HG02763 (cell line): ENCODE measurements around the gene LAMB4.

Experiments used
- ATAC-seq: cut with Tn5 transposase; IDR thresholded peaks from one replicate; pipeline ENCODE4 v1.9.1; 2021; ENCODE audit warnings: mild to moderate bottlenecking, moderate library complexity; ENCODE audit not compliant: unreplicated experiment

Gene LAMB4

DNA sequence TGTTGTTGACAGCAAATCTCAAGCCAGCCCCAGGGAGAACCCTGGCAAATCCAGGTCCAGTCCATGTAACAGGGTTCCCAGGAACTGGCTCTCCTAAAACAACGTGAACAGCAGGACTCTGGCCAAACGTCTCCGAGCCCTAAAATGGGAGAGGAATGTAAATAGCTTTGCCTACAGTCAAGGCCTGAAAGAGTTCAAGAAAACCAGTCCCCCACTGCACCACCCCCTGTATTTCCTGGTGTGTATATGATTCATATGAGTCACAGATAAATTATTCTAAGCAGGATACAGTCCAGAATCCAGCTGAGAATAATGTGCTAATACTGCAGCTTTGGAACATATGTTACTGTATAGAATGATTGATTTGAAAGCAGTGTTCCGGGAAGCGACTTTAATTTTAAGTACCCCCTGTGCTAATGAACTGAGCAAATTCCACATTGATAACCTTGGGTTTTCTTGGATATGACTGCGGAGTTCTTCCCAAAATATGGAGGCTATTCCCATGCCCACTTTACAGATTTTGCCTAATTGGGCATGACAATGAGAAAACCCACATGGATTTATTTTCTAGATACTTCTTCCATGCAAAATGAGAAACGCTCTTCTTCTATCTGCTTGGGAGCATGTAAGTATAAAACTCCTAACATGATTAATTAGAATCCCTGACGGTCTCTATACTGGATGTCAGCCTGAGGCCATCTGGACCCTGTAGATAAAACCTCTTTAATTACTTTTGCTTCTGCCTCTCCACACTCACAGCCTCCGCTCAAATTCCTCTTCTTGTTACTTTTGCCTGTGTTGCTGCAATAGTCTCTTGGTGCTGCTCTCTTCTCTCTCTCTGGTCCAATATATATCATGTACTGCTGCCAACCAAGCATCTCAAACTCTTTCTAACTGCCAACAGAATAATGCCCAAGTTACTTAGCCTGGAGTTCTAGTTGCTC is 50.2 kb downstream of the LAMB4 start:
- ATAC-seq, result no peak

- no peak for ATAC-seq
Observed at GRCh38 chr7:108079276-108079647, 50.9 kb downstream of the LAMB4 start.

DNA sequence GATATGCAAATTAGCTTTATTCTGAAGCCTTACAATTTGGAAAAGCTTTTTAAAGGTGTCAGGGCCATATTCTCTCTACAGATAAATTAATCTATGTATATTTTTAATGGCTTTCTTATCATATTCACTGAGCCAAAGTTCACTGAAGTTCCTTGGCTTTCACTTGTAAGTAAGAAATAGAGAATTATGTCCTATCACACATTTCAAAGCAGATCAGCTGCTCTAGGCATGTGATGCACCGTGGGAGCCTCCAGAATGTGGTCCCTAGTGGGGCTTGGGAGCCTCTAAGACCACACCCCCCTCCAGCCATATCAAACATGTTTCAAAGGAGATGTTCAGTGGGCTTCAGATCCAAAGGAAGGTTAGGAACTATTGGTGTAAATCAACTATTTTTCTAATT is 51.5 kb downstream of the LAMB4 start:
- no peak for ATAC-seq

DNA sequence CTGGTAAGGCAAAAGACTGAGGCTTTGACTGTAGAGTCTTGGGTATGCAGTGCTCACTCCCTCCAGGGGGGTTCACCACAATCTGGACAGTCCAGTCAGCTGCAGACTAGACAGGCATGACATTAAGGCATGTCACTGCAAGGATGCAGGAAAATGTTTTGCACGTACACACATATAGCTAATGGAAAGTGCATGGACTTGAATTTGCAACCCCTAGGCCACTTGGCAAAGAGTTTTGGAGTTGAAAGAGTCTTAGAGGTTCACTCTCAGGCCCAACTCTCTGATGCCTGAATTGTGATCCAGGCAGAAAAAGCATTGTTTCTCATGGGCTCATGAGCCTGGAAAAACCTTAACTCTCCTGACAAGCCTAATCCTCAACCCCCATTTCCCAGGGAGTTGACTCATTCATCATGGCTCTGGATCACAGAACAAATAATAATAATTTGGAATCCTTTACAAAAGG is 51.9 kb downstream of the LAMB4 start:
- ATAC-seq, result no peak

DNA sequence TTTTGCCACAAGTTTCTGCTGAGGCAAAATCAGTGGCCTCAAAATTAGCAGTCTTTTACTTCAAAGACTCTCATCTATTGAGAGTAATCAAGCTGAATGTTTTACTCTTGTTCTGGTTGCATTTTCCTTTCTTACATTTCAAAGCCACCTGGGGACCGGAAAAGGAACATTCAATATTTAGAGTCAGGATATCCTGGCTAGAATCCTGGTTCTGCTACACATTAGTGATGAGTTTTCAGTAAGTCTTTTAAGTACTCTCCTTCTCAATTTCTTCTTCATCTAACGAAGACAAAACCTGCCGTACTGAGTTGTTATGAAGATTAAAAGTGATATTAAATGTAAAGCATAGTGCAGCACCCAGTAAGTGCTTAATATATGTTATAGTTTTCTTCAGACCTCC is 52.5 kb downstream of the LAMB4 start:
- ATAC-seq, result no peak

GRCh38 chr7:108076156-108076555 is 54.0 kb downstream of the LAMB4 start:
- no peak for ATAC-seq

GRCh38 chr7:108073305-108074070 is 56.7 kb downstream of the LAMB4 start:
- no peak for ATAC-seq

DNA sequence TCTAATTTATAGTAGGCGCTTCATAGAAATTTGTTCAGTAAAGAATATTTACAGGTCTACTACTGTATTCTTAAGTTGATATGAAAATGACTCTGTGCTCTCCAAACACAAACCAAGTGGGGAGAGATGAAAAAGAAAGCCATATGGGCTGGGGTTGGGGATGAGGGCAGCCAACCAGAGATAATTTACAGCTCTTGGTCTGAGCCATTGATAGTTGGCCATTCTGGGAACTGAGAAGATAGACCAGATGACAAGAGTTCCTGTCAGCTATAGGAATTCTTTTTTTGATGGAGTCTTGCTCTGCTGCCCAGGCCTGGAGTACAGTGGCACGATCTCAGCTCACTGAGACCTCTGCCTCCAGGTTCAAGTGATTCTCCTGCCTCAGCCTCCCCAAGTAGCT is 57.4 kb downstream of the LAMB4 start:
- no peak for ATAC-seq

- ATAC-seq, result no peak
Observed at GRCh38 chr7:108072116-108072515, 58.0 kb downstream of the LAMB4 start.

DNA sequence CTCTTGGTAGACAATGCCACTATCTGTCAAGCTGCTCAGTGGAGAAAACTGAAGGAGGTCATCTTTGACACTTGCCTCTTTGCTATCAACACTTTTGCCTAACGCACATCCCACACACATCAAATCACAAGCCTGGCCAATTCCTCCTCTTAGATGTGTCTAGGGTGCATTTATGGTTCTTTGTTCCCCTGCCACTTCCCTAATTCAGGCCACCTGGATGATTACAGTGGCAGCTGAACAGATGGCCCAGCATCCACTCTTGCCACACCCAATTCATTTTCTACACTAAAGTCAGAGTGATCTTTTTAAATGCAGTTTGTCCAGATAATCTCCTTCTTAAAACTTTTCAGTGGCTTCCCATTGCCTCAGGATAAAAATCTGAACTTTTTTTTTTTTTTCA is 58.6 kb downstream of the LAMB4 start:
- no peak for ATAC-seq

DNA sequence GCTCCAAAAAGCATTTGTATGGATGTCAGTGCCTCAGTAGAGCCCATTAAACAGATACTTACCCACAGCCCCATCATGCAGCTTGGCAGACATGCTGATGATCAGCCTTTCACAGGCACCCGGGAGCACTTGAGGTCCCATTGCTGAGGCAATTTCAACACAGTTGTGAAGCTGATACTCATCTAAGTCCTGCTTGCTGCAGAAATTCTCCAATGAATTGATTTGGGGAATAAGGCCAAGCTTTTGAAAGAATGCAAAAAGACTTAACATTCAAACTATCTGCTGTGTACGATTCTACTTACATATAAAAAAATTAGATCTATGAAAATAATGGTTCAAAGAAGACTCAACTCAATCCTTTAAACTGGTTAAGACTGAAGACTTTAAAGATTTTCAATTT is 60.5 kb downstream of the LAMB4 start:
- no peak for ATAC-seq

- ATAC-seq, result no peak
Observed at GRCh38 chr7:108067844-108068243, 62.3 kb downstream of the LAMB4 start.

DNA sequence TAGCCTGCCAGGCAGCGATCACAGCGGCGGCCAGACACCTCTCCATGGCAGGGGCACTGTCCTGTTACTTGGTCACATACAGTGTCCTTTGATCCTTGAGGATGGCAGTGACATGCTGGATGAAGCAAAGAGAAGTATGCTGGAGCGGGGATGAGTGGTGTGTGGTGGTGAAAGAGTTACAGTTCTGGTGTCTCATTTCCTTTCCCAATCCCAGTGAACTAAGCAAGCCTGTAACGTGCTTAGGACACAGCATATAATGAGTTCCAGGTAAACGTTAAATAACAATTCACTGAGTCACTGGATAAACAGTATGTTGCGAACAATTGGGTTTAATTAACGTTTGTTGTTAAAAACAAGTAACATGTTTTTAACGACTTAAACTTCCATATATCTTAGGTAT is 63.7 kb downstream of the LAMB4 start:
- no peak for ATAC-seq

GRCh38 chr7:108063520-108063933 is 66.6 kb downstream of the LAMB4 start:
- ATAC-seq, result no peak

GRCh38 chr7:108062250-108063014 is 67.7 kb downstream of the LAMB4 start:
- ATAC-seq, result no peak

DNA sequence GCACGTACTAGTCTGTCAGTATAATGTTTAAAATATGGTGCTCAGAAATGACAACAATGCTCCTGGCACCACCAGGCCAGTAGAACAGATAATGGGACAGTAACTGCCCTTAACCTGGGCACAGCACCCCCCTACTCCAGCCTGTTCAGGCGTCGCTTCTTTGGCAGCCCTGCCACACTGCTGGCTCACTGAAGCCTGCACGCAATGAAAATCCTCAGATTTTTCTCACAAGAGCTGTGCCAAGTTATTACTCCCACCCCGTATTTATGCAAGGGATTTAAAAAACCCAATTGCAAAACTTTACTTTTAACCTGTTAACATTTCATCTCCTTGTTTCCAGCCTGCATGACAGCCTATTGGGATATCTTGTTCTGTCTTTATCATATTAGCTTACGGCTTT is 70.6 kb downstream of the LAMB4 start:
- no peak for ATAC-seq

DNA sequence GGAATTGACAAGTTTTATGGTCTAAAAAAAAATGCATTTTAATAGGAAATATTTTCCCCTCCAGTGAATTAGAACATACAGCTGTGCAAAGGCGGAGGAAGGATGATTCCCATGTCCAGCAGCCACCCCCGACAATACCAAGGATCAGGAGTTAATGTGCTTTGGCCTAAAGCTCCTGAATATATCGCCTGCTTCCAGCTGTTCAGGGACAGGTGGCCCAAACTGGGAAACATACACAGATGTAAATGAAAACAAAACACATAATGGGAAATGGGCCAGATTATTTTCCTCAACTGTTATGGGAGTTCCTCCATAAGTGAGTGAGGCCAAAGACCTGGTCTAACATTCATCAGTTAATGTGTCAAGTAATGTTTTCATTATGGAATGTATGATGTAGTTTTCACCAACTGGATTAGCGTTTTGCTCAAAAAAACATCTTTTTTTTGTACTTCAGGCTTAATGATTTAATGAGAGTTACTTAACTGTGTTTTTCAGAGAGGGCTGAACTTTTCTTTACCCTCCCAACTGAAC is 72.1 kb downstream of the LAMB4 start:
- no peak for ATAC-seq

- ATAC-seq, result no peak
Observed at GRCh38 chr7:108055611-108056021, 74.5 kb downstream of the LAMB4 start.

GRCh38 chr7:108054537-108054936 is 75.6 kb downstream of the LAMB4 start:
- no peak for ATAC-seq

DNA sequence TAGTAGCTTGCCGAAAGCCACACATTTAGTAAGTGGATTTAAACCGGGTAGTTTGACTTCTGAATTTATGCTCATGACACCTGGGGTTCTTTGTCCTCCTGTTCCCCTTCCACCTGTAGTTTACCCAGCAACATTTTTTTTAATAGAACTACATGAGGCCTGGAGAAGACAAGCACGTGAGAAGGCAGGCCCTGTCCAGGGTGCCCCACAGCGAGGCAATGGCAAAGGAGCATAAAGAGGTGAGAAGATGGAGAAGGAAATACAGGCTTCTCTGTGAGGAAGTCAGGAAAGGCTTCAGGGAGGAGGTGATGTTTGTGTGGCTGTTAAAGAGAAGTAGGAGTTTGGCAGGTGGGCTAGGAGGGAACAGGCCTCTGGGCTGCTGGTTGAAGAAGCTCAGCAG is 76.9 kb downstream of the LAMB4 start:
- no peak for ATAC-seq

DNA sequence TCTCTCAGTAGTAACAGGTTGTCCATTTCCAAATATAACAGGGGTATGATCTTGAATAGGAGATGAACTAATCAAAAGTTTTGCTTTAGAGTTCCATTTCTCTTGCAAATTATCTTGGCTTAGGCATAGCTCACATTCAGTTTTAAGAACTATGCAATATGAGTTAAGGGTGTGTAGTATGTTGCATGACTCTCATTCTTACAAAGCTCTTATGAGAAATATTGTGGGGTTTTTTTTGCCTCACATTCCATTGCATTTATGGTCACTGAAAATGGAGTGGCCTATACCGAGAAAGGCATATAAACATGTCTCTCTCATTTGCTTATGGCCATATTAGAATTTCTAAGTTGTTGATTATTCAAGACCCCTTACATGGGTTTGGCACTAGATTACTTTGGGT is 78.7 kb downstream of the LAMB4 start:
- no peak for ATAC-seq
